ENCODE results near the gene PHKA2. TPM values are rescaled to one million over a fixed set of nuclear protein-coding genes. Genes with fewer than 3 reads are reported as not detected.

The PHKA2 gene
- total and polyA plus RNA-seq, 4 donors: 28.9 to 82.3 (median 41.9) TPM

DNA sequence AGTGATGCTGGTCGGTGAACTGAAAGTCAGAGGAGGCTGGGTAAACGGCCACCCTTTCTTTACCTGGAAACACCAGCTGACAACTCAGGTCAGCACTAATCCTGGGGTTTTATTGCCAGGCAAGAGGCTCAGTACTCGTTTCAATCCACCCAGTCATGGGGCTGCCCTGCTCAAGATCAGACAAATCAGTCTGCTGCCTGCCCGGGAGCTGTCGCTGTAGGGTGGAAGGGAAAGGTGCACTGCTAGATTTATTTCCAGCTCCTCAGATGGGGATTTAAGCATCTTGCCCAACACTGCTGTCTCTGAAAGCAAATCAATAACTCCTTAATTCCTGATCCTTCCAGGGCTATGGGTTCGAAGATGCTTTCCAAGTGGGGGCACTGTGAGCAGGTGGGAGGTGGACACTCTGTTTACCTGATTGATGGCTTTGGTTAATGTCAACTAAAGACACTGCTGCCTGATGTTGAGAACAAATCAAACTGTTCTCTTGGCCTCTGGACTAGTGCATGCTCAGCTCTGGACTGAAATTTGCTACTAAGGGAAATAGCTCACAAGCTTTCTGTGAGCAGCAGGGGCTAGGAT is 59.3 kb downstream of the PHKA2 start:
- H3K27ac ChIP-seq (ENCODE audit: low read depth in 1 of 2, low read length in 2 of 2): no peak overlapping the region
- H3K36me3 ChIP-seq (ENCODE audit: control insufficient read depth in 4 of 4, insufficient read depth in 3 of 4, low read depth in 1 of 4, low read length in 3 of 4): peaks cover 5 to 47% (median 22%) of the 10 kb centered on the region in 4 donors
- TF ChIP-seq HNF4G (IDR thresholded peaks at IDR 0.05) (no peak), FOXA2 (IDR thresholded peaks at IDR 0.05) (no peak), GABPA (IDR thresholded peaks at IDR 0.05 in 1 of 2, conservative IDR thresholded peaks at IDR 0.05 in 1 of 2) (no peak), JUND (IDR thresholded peaks at IDR 0.05) (no peak)
- TF ChIP-seq, protein P1, sequence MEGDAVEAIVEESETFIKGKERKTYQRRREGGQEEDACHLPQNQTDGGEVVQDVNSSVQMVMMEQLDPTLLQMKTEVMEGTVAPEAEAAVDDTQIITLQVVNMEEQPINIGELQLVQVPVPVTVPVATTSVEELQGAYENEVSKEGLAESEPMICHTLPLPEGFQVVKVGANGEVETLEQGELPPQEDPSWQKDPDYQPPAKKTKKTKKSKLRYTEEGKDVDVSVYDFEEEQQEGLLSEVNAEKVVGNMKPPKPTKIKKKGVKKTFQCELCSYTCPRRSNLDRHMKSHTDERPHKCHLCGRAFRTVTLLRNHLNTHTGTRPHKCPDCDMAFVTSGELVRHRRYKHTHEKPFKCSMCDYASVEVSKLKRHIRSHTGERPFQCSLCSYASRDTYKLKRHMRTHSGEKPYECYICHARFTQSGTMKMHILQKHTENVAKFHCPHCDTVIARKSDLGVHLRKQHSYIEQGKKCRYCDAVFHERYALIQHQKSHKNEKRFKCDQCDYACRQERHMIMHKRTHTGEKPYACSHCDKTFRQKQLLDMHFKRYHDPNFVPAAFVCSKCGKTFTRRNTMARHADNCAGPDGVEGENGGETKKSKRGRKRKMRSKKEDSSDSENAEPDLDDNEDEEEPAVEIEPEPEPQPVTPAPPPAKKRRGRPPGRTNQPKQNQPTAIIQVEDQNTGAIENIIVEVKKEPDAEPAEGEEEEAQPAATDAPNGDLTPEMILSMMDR (IDR thresholded peaks at IDR 0.05; ENCODE audit: low read depth, low read length, missing input control): no peak
- TF ChIP-seq, protein P2, sequence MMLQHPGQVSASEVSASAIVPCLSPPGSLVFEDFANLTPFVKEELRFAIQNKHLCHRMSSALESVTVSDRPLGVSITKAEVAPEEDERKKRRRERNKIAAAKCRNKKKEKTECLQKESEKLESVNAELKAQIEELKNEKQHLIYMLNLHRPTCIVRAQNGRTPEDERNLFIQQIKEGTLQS (IDR thresholded peaks at IDR 0.05): no peak
- peaks cover 2 to 10% (median 6%) of the 10 kb centered on the region in 4 donors for H3K4me1 ChIP-seq (ENCODE audit: control insufficient read depth in 4 of 4, insufficient read depth in 4 of 4, low read length in 3 of 4)
- H3K9me3 ChIP-seq (ENCODE audit: control insufficient read depth in 4 of 4, low read length in 3 of 4): no peaks in the 10 kb centered on the region
- WGBS: 94% methylated on average over 6 of the region's 6 CpGs
- H3K9ac ChIP-seq (ENCODE audit: low read depth in 1 of 2, low read length in 2 of 2): no peak overlapping the region
- no peaks in the 10 kb centered on the region for H3K27me3 ChIP-seq (ENCODE audit: control insufficient read depth in 4 of 4, insufficient read depth in 4 of 4, low read length in 3 of 4)
- no peak for DNase-seq (ENCODE audit: low spot score)
- H3K4me3 ChIP-seq (ENCODE audit: low read depth in 1 of 3, low read length in 3 of 3): no peak overlapping the region

DNA sequence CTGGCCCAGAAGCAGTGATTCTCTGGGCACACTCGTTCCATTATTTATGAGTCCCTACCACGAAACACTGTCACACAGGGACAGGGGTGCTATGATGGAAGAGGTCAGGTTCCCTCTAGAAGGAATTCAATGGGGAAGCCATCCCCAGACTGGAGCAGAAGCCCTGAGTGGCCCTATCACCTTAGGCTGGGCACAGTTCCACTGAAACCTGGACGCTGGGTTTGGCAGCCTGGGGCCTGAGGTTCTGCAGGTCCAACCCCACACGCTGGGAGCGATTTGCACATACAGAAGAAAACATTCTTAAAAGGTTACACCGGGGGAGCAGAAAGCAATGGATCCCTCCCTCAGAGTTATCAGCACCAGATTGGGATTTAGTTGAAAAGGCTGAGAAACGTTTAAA is 63.3 kb downstream of the PHKA2 start:
- Histone ChIP-seq H3K4me1 (ENCODE audit: control insufficient read depth in 4 of 4, insufficient read depth in 4 of 4, low read length in 3 of 4) (peaks cover 2 to 10% (median 6%) of the 10 kb centered on the region in 4 donors), H3K27me3 (ENCODE audit: control insufficient read depth in 4 of 4, insufficient read depth in 4 of 4, low read length in 3 of 4) (no peaks in the 10 kb centered on the region)
- WGBS: 36% methylated on average over 7 of the region's 7 CpGs

More for the DNA sequence above, 63.3 kb downstream of the PHKA2 start:
- H3K36me3 ChIP-seq (ENCODE audit: control insufficient read depth in 4 of 4, insufficient read depth in 3 of 4, low read depth in 1 of 4, low read length in 3 of 4): peaks cover 4 to 39% (median 25%) of the 10 kb centered on the region in 4 donors
- no peak overlapping the region for H3K9ac ChIP-seq (ENCODE audit: low read depth in 1 of 2, low read length in 2 of 2)
- DNase-seq (ENCODE audit: low spot score): no peak
- H3K27ac ChIP-seq (ENCODE audit: low read depth in 1 of 2, low read length in 2 of 2): peak overlapping the region; percentile 44 to 56
- TF ChIP-seq EGR1 (IDR thresholded peaks at IDR 0.05; ENCODE audit: low read depth in 2 of 2): no peak
- no peak for TF ChIP-seq YY1 (IDR thresholded peaks at IDR 0.05)
- no peak for TF ChIP-seq FOXA2 (IDR thresholded peaks at IDR 0.05)
- TF ChIP-seq TAF1 (conservative IDR thresholded peaks at IDR 0.05): no peak
- TF ChIP-seq, protein P3, sequence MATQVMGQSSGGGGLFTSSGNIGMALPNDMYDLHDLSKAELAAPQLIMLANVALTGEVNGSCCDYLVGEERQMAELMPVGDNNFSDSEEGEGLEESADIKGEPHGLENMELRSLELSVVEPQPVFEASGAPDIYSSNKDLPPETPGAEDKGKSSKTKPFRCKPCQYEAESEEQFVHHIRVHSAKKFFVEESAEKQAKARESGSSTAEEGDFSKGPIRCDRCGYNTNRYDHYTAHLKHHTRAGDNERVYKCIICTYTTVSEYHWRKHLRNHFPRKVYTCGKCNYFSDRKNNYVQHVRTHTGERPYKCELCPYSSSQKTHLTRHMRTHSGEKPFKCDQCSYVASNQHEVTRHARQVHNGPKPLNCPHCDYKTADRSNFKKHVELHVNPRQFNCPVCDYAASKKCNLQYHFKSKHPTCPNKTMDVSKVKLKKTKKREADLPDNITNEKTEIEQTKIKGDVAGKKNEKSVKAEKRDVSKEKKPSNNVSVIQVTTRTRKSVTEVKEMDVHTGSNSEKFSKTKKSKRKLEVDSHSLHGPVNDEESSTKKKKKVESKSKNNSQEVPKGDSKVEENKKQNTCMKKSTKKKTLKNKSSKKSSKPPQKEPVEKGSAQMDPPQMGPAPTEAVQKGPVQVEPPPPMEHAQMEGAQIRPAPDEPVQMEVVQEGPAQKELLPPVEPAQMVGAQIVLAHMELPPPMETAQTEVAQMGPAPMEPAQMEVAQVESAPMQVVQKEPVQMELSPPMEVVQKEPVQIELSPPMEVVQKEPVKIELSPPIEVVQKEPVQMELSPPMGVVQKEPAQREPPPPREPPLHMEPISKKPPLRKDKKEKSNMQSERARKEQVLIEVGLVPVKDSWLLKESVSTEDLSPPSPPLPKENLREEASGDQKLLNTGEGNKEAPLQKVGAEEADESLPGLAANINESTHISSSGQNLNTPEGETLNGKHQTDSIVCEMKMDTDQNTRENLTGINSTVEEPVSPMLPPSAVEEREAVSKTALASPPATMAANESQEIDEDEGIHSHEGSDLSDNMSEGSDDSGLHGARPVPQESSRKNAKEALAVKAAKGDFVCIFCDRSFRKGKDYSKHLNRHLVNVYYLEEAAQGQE (IDR thresholded peaks at IDR 0.05): no peak
- TF ChIP-seq GABPA (IDR thresholded peaks at IDR 0.05 in 1 of 2, conservative IDR thresholded peaks at IDR 0.05 in 1 of 2): no peak
- TF ChIP-seq, protein P4, sequence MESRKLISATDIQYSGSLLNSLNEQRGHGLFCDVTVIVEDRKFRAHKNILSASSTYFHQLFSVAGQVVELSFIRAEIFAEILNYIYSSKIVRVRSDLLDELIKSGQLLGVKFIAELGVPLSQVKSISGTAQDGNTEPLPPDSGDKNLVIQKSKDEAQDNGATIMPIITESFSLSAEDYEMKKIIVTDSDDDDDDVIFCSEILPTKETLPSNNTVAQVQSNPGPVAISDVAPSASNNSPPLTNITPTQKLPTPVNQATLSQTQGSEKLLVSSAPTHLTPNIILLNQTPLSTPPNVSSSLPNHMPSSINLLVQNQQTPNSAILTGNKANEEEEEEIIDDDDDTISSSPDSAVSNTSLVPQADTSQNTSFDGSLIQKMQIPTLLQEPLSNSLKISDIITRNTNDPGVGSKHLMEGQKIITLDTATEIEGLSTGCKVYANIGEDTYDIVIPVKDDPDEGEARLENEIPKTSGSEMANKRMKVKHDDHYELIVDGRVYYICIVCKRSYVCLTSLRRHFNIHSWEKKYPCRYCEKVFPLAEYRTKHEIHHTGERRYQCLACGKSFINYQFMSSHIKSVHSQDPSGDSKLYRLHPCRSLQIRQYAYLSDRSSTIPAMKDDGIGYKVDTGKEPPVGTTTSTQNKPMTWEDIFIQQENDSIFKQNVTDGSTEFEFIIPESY (IDR thresholded peaks at IDR 0.05): no peak
- TF ChIP-seq, protein P1 (IDR thresholded peaks at IDR 0.05; ENCODE audit: low read depth, low read length, missing input control): no peak
- TF ChIP-seq RXRA (IDR thresholded peaks at IDR 0.05): no peak
- no peak for TF ChIP-seq NR2F2 (IDR thresholded peaks at IDR 0.05)
- H3K4me3 ChIP-seq (ENCODE audit: low read depth in 1 of 3, low read length in 3 of 3): no peak overlapping the region
- H3K9me3 ChIP-seq (ENCODE audit: control insufficient read depth in 4 of 4, low read length in 3 of 4): peaks cover 0 to 2% (median 0%) of the 10 kb centered on the region in 4 donors

Data from liver (tissue), 9 donors.